OCI-LY1 (cell line): ENCODE measurements around the gene PSMD4.

Source experiments
- CTCF ChIP-seq: fragments of 200-600 bp; sonication (generic), shearing (Covaris generic); IDR thresholded peaks from 2 replicates; pipeline ENCODE4 v1.5.1; 2017; ENCODE audit warnings: mild to moderate bottlenecking, antibody characterized with exemption, low read length, moderate library complexity, mixed read lengths
- EZH2 ChIP-seq: fragments of 200-600 bp; sonication (generic), shearing (Covaris generic); IDR thresholded peaks from 2 replicates; pipeline ENCODE4 v1.8.0; 2017; ENCODE audit warnings: borderline replicate concordance, mixed run types, mild to moderate bottlenecking, antibody characterized with exemption, low read length, moderate library complexity, mixed read lengths

- no peak for TF ChIP-seq CTCF
- TF ChIP-seq EZH2 = no peak
Observed at GRCh38 chr1:151254217-151255213, at the start of gene PSMD4.
